ENCODE results near the gene TMEM9. TPM values are rescaled to one million over a fixed set of nuclear protein-coding genes. Genes with fewer than 3 reads are reported as not detected.

The TMEM9 gene
- total RNA-seq, 1 experiment from 2014 or later, result 475 TPM

- no peak for DNase-seq (ENCODE audit: low read depth)
- in situ Hi-C loops (cut with HindIII; ENCODE audit: low pct_unique_long_range_greater_than_20kb, low sequenced_read_pairs), result no loop called here
Measured at GRCh38 chr1:201115390-201115937, 38.8 kb downstream of the TMEM9 start.

- in situ Hi-C loops (cut with HindIII; ENCODE audit: low pct_unique_long_range_greater_than_20kb, low sequenced_read_pairs), result no loop called here
- peak; percentile 94 for DNase-seq (ENCODE audit: low read depth)
Measured at GRCh38 chr1:201114245-201115131, 39.8 kb downstream of the TMEM9 start.

GRCh38 chr1:201113451-201114244 is 40.6 kb downstream of the TMEM9 start:
- in situ Hi-C loops (cut with HindIII; ENCODE audit: low pct_unique_long_range_greater_than_20kb, low sequenced_read_pairs), result no loop called here
- peak; percentile 18 for DNase-seq (ENCODE audit: low read depth)

- in situ Hi-C loops (cut with HindIII; ENCODE audit: low pct_unique_long_range_greater_than_20kb, low sequenced_read_pairs), result no loop called here
- DNase-seq (ENCODE audit: low read depth), result no peak
Measured at GRCh38 chr1:201112926-201113325, 41.3 kb downstream of the TMEM9 start.

- in situ Hi-C loops (cut with HindIII; ENCODE audit: low pct_unique_long_range_greater_than_20kb, low sequenced_read_pairs), result no loop called here
Measured at GRCh38 chr1:201112173-201112731, 42.0 kb downstream of the TMEM9 start, which contains the start of gene CACNA1S. CACNA1S (minus strand) TSS chr1:201112426; CDS start chr1:201112339, 87 bp downstream.

GRCh38 chr1:201111672-201112071 is 42.6 kb downstream of the TMEM9 start:
- no peak for DNase-seq (ENCODE audit: low read depth)
- in situ Hi-C loops (cut with HindIII; ENCODE audit: low pct_unique_long_range_greater_than_20kb, low sequenced_read_pairs), result no loop called here

More at GRCh38 chr1:201112173-201112731, 42.0 kb downstream of the TMEM9 start, which contains the start of gene CACNA1S:
- no peak for DNase-seq (ENCODE audit: low read depth)

GRCh38 chr1:201111156-201111555 is 43.1 kb downstream of the TMEM9 start:
- in situ Hi-C loops (cut with HindIII; ENCODE audit: low pct_unique_long_range_greater_than_20kb, low sequenced_read_pairs), result no loop called here
- no peak for DNase-seq (ENCODE audit: low read depth)

GRCh38 chr1:201110616-201111015 is 43.7 kb downstream of the TMEM9 start:
- in situ Hi-C loops (cut with HindIII; ENCODE audit: low pct_unique_long_range_greater_than_20kb, low sequenced_read_pairs), result no loop called here
- DNase-seq (ENCODE audit: low read depth), result no peak

- DNase-seq (ENCODE audit: low read depth), result no peak
- in situ Hi-C loops (cut with HindIII; ENCODE audit: low pct_unique_long_range_greater_than_20kb, low sequenced_read_pairs), result no loop called here
Measured at GRCh38 chr1:201110138-201110537, 44.1 kb downstream of the TMEM9 start.

GRCh38 chr1:201109651-201110050 is 44.6 kb downstream of the TMEM9 start:
- in situ Hi-C loops (cut with HindIII; ENCODE audit: low pct_unique_long_range_greater_than_20kb, low sequenced_read_pairs), result no loop called here
- no peak for DNase-seq (ENCODE audit: low read depth)

GRCh38 chr1:201108614-201109013 is 45.7 kb downstream of the TMEM9 start:
- no peak for DNase-seq (ENCODE audit: low read depth)
- in situ Hi-C loops (cut with HindIII; ENCODE audit: low pct_unique_long_range_greater_than_20kb, low sequenced_read_pairs), result no loop called here

GRCh38 chr1:201105688-201106087 is 48.6 kb downstream of the TMEM9 start:
- in situ Hi-C loops (cut with HindIII; ENCODE audit: low pct_unique_long_range_greater_than_20kb, low sequenced_read_pairs), result no loop called here
- no peak for DNase-seq (ENCODE audit: low read depth)

- in situ Hi-C loops (cut with HindIII; ENCODE audit: low pct_unique_long_range_greater_than_20kb, low sequenced_read_pairs), result no loop called here
Measured at GRCh38 chr1:201104141-201104540, 50.1 kb downstream of the TMEM9 start.

GRCh38 chr1:201103666-201104065 is 50.6 kb downstream of the TMEM9 start:
- in situ Hi-C loops (cut with HindIII; ENCODE audit: low pct_unique_long_range_greater_than_20kb, low sequenced_read_pairs), result no loop called here
- no peak for DNase-seq (ENCODE audit: low read depth)

More at GRCh38 chr1:201104141-201104540, 50.1 kb downstream of the TMEM9 start:
- DNase-seq (ENCODE audit: low read depth), result no peak

- DNase-seq (ENCODE audit: low read depth), result no peak
- in situ Hi-C loops (cut with HindIII; ENCODE audit: low pct_unique_long_range_greater_than_20kb, low sequenced_read_pairs), result no loop called here
Measured at GRCh38 chr1:201100169-201100930, 53.9 kb downstream of the TMEM9 start.

GRCh38 chr1:201098992-201099677 is 55.1 kb downstream of the TMEM9 start:
- in situ Hi-C loops (cut with HindIII; ENCODE audit: low pct_unique_long_range_greater_than_20kb, low sequenced_read_pairs), result no loop called here
- no peak for DNase-seq (ENCODE audit: low read depth)

All from Caki2 (cell line).